Ectodermal cell (in vitro differentiated cells): Measurements from ENCODE around the gene SLC38A10.

ENCODE experiments used
- H3K27ac ChIP-seq: 2 replicates; pipeline ENCODE4 v1.7.0; 2013; ENCODE audit warnings: mild to moderate bottlenecking, low read depth, low read length; ENCODE audit not compliant: insufficient read depth, poor library complexity, severe bottlenecking
- H3K27me3 ChIP-seq: 2 replicates; pipeline ENCODE4 v1.7.0; 2013; ENCODE audit warnings: mild to moderate bottlenecking, low read length; ENCODE audit not compliant: insufficient read depth, control insufficient read depth, poor library complexity, severe bottlenecking
- H3K36me3 ChIP-seq: one replicate; pipeline ENCODE4 v1.7.0; 2013; ENCODE audit warnings: low read length; ENCODE audit not compliant: control insufficient read depth, insufficient read depth
- H3K4me1 ChIP-seq: one replicate; pipeline ENCODE4 v1.7.0; 2013; ENCODE audit warnings: low read length; ENCODE audit not compliant: control insufficient read depth, insufficient read depth
- H3K4me3 ChIP-seq: 2 replicates; pipeline ENCODE4 v1.7.0; 2013; ENCODE audit warnings: low read depth, low read length, control low read depth; ENCODE audit not compliant: insufficient read depth
- H3K9me3 ChIP-seq: 2 replicates; pipeline ENCODE4 v1.7.0; 2013; ENCODE audit warnings: mild to moderate bottlenecking, low read length, moderate library complexity; ENCODE audit not compliant: control insufficient read depth
- WGBS, 2 experiments: methylation state at CpG; one replicate each; pipeline ENCODE4 v1.1.7; 2013; ENCODE audit warnings: missing lambda C conversion rate in 2 of 2; 5-methylcytosine and 5-hydroxymethylcytosine counted together

The SLC38A10 gene

GRCh38 chr17:81285894-81286293 lies 9.2 kb downstream of the SLC38A10 start:
- H3K27ac ChIP-seq, result no peak overlapping the region
- no peaks in the 10 kb centered on the region for H3K27me3 ChIP-seq
- H3K4me1 ChIP-seq, result peaks cover 12% of the 10 kb centered on the region
- H3K36me3 ChIP-seq, result no peaks in the 10 kb centered on the region
- H3K9me3 ChIP-seq, result no peaks in the 10 kb centered on the region
- H3K4me3 ChIP-seq, result no peak overlapping the region
- WGBS, 2 experiments, result 92 to 93% methylated on average over 12 of the region's 12 CpGs

- no peak overlapping the region for H3K27ac ChIP-seq
- no peak overlapping the region for H3K4me3 ChIP-seq
- H3K4me1 ChIP-seq, result peaks cover 12% of the 10 kb centered on the region
- 82 to 84% methylated on average over 37 of the region's 37 CpGs for WGBS, 2 experiments
- H3K27me3 ChIP-seq, result no peaks in the 10 kb centered on the region
- no peaks in the 10 kb centered on the region for H3K9me3 ChIP-seq
- no peaks in the 10 kb centered on the region for H3K36me3 ChIP-seq
Measured at GRCh38 chr17:81285179-81285878, 9.8 kb downstream of the SLC38A10 start.

- Histone ChIP-seq H3K4me3 (no peak overlapping the region), H3K4me1 (peaks cover 12% of the 10 kb centered on the region), H3K9me3 (no peaks in the 10 kb centered on the region), H3K36me3 (no peaks in the 10 kb centered on the region), H3K27me3 (no peaks in the 10 kb centered on the region), H3K27ac (no peak overlapping the region)
- 95% methylated on average over 16 of the region's 16 CpGs for WGBS, 2 experiments
Measured at GRCh38 chr17:81282876-81283275, 12.2 kb downstream of the SLC38A10 start.

- Histone ChIP-seq H3K9me3 (no peaks in the 10 kb centered on the region), H3K4me1 (peaks cover 12% of the 10 kb centered on the region), H3K27me3 (no peaks in the 10 kb centered on the region), H3K27ac (no peak overlapping the region), H3K36me3 (no peaks in the 10 kb centered on the region), H3K4me3 (no peak overlapping the region)
- WGBS, 2 experiments, result 93% methylated on average over 33 of the region's 33 CpGs
Measured at GRCh38 chr17:81282141-81282540, 13.0 kb downstream of the SLC38A10 start.

GRCh38 chr17:81280571-81280970 lies 14.5 kb downstream of the SLC38A10 start:
- no peak overlapping the region for H3K27ac ChIP-seq
- no peaks in the 10 kb centered on the region for H3K27me3 ChIP-seq
- H3K4me1 ChIP-seq, result peaks cover 8% of the 10 kb centered on the region
- H3K4me3 ChIP-seq, result no peak overlapping the region
- WGBS, 2 experiments, result 91 to 94% methylated on average over 24 of the region's 24 CpGs
- H3K36me3 ChIP-seq, result no peaks in the 10 kb centered on the region
- no peaks in the 10 kb centered on the region for H3K9me3 ChIP-seq

GRCh38 chr17:81279278-81280275 lies 15.5 kb downstream of the SLC38A10 start:
- Histone ChIP-seq H3K4me3 (no peak overlapping the region), H3K36me3 (no peaks in the 10 kb centered on the region), H3K9me3 (no peaks in the 10 kb centered on the region), H3K27ac (no peak overlapping the region), H3K27me3 (no peaks in the 10 kb centered on the region), H3K4me1 (no peaks in the 10 kb centered on the region)
- 93 to 94% methylated on average over 50 of the region's 50 CpGs for WGBS, 2 experiments

GRCh38 chr17:81278831-81279230 lies 16.3 kb downstream of the SLC38A10 start:
- H3K9me3 ChIP-seq, result no peaks in the 10 kb centered on the region
- WGBS, 2 experiments, result 94 to 95% methylated on average over 8 of the region's 8 CpGs
- no peaks in the 10 kb centered on the region for H3K36me3 ChIP-seq
- no peaks in the 10 kb centered on the region for H3K27me3 ChIP-seq
- no peak overlapping the region for H3K4me3 ChIP-seq
- H3K27ac ChIP-seq, result no peak overlapping the region
- no peaks in the 10 kb centered on the region for H3K4me1 ChIP-seq

- H3K27me3 ChIP-seq, result no peaks in the 10 kb centered on the region
- H3K36me3 ChIP-seq, result peaks cover 5% of the 10 kb centered on the region
- H3K27ac ChIP-seq, result no peak overlapping the region
- no peaks in the 10 kb centered on the region for H3K4me1 ChIP-seq
- H3K4me3 ChIP-seq, result no peak overlapping the region
- 94 to 95% methylated on average over 20 of the region's 20 CpGs for WGBS, 2 experiments
- no peaks in the 10 kb centered on the region for H3K9me3 ChIP-seq
Measured at GRCh38 chr17:81277946-81278693, 17.0 kb downstream of the SLC38A10 start.

- Histone ChIP-seq H3K27ac (no peak overlapping the region), H3K9me3 (no peaks in the 10 kb centered on the region), H3K4me1 (no peaks in the 10 kb centered on the region), H3K4me3 (no peak overlapping the region), H3K27me3 (no peaks in the 10 kb centered on the region), H3K36me3 (peaks cover 8% of the 10 kb centered on the region)
- WGBS, 2 experiments, result 96% methylated on average over 18 of the region's 18 CpGs
Measured at GRCh38 chr17:81277421-81277820, 17.7 kb downstream of the SLC38A10 start.

GRCh38 chr17:81276781-81277180 lies 18.3 kb downstream of the SLC38A10 start:
- Histone ChIP-seq H3K9me3 (no peaks in the 10 kb centered on the region), H3K4me1 (no peaks in the 10 kb centered on the region), H3K27ac (no peak overlapping the region), H3K4me3 (no peak overlapping the region), H3K36me3 (peaks cover 8% of the 10 kb centered on the region), H3K27me3 (no peaks in the 10 kb centered on the region)
- WGBS, 2 experiments, result 96 to 97% methylated on average over 11 of the region's 11 CpGs
